HG03196 (cell line): Measurements from ENCODE around the gene PTDSS2.
"Not testable (repeated sequence)": the region's sequence is repeated elsewhere in the genome, so short reads cannot be mapped to it uniquely, and the experiment has no call there.

Source experiments
- ATAC-seq: cut with Tn5 transposase; IDR thresholded peaks from one replicate; pipeline ENCODE4 v1.9.1; 2021; ENCODE audit not compliant: unreplicated experiment

The PTDSS2 gene

GRCh38 chr11:449889-450808 is at the start of gene PTDSS2:
TSS of gene PTDSS2 (plus strand) at chr11:450279. CDS start at chr11:450456, 177 bp downstream.
- peak; percentile 75 for ATAC-seq

- ATAC-seq: not testable (repeated sequence)
Observed at GRCh38 chr11:401196-401595, 48.9 kb upstream of the PTDSS2 start.

GRCh38 chr11:403021-403760 is 46.9 kb upstream of the PTDSS2 start:
- ATAC-seq: no peak

- ATAC-seq: no peak
Observed at GRCh38 chr11:403761-404431, 46.2 kb upstream of the PTDSS2 start.

GRCh38 chr11:404551-405264 is 45.4 kb upstream of the PTDSS2 start:
- no peak for ATAC-seq

- ATAC-seq: no peak
Observed at GRCh38 chr11:405323-405953, 44.6 kb upstream of the PTDSS2 start.

- ATAC-seq: no peak
Observed at GRCh38 chr11:405954-406795, 43.9 kb upstream of the PTDSS2 start.

GRCh38 chr11:406796-407650 is 43.1 kb upstream of the PTDSS2 start:
- ATAC-seq: no peak

GRCh38 chr11:407651-408123 is 42.4 kb upstream of the PTDSS2 start:
- no peak for ATAC-seq

GRCh38 chr11:408154-409007 is 41.7 kb upstream of the PTDSS2 start:
- no peak for ATAC-seq

- no peak for ATAC-seq
Observed at GRCh38 chr11:409008-409599, 41.0 kb upstream of the PTDSS2 start.

- ATAC-seq: no peak
Observed at GRCh38 chr11:409600-410483, 40.2 kb upstream of the PTDSS2 start.

- ATAC-seq: not testable (repeated sequence)
Observed at GRCh38 chr11:410711-411110, 39.4 kb upstream of the PTDSS2 start.

- ATAC-seq: not testable (repeated sequence)
Observed at GRCh38 chr11:411520-411919, 38.6 kb upstream of the PTDSS2 start.

GRCh38 chr11:412641-413119 is 37.4 kb upstream of the PTDSS2 start:
- no peak for ATAC-seq
